K562 (cell line): ENCODE data around the gene BAD. TPM values are rescaled to one million over a fixed set of nuclear protein-coding genes. Genes with fewer than 3 reads are reported as not detected.

ENCODE experiments used
- ATAC-seq: fragments of 200-7000 bp; cut with Tn5 transposase; 3 replicates; pipeline ENCODE4 v1.9.1; 2020; ENCODE audit warnings: moderate library complexity
- BruUV-seq: library from RNA; stranded (reverse); fragments of 400-500 nt; replicated peaks from 2 replicates; lab custom pipeline; 2021; lab: Mats Ljungman, UMichigan
- CTCF ChIA-PET: fragments of 300-600 bp; formaldehyde crosslinking; extraction: SDS; loops from one replicate; lab custom pipeline; 2021; ENCODE audit warnings: low intra/inter-chr PET ratio; lab: Yijun Ruan, JAX
- POLR2A ChIA-PET: fragments of 300-600, 350-650 bp; sonication (Branson Sonifier 250); formaldehyde crosslinking; extraction: SDS; loops from one replicate; lab custom pipeline; 2021; ENCODE audit warnings: antibody characterized with exemption, inconsistent platforms; lab: Yijun Ruan, JAX
- DNase-seq, 4 experiments: peaks; one replicate each; pipeline versions ENCODE4 v3.0.0 to v3.0.0-alpha.2; 2011 to 2018; ENCODE audit warnings: low spot score in 3 of 4, mixed read lengths in 3 of 4; ENCODE audit errors: extremely low read depth in 1 of 4
- FAIRE-seq: peaks from 2 replicates; lab custom pipeline; 2011; peaks lifted over from hg19 to GRCh38; lab: Jason Lieb, UNC
- H2AFZ ChIP-seq: 2 replicates; pipeline ENCODE4 v1.6.0; 2011; ENCODE audit warnings: low read depth, low read length, control low read depth, inconsistent platforms
- H3K27ac ChIP-seq: fragments of 200-600 bp; 3 replicates; pipeline ENCODE4 v1.8.0; 2011; ENCODE audit warnings: low read depth, mild to moderate bottlenecking, control low read depth, inconsistent platforms, low read length, moderate library complexity, mixed read lengths; ENCODE audit errors: extremely low read depth
- H3K27me3 ChIP-seq, 2 experiments: fragments of 300-600 bp in 1 of 2; 2 replicates in 1 of 2; 3 replicates in 1 of 2; pipeline versions ENCODE4 v1.6.0 to v1.8.0; 2011; ENCODE audit warnings: inconsistent platforms in 2 of 2, low read length in 2 of 2, mild to moderate bottlenecking in 1 of 2, mixed read lengths in 1 of 2, moderate library complexity in 1 of 2; ENCODE audit not compliant: control insufficient read depth in 2 of 2, insufficient read depth in 2 of 2
- H3K36me3 ChIP-seq: fragments of 300-600 bp; 3 replicates; pipeline ENCODE4 v1.8.0; 2011; ENCODE audit warnings: mild to moderate bottlenecking, low read length, inconsistent platforms; ENCODE audit not compliant: control insufficient read depth, insufficient read depth
- H3K4me1 ChIP-seq, 2 experiments: fragments of 200-600 bp in 1 of 2; replicated peaks in 1 of 2; 2 replicates in 1 of 2; 3 replicates in 1 of 2; pipeline versions ENCODE4 v1.5.1 to v1.8.0; 2011; ENCODE audit warnings: inconsistent platforms in 2 of 2, low read length in 2 of 2, mild to moderate bottlenecking in 1 of 2, mixed read lengths in 1 of 2, moderate library complexity in 1 of 2; ENCODE audit not compliant: control insufficient read depth in 2 of 2, insufficient read depth in 2 of 2
- H3K4me2 ChIP-seq: 2 replicates; pipeline ENCODE4 v1.6.1; 2011; ENCODE audit warnings: low read length, control low read depth, inconsistent platforms, mixed read lengths; ENCODE audit not compliant: insufficient read depth
- H3K4me3 ChIP-seq: fragments of 200-600 bp; sonication (generic), shearing (Covaris generic); 2 replicates; pipeline ENCODE4 v1.5.1; 2016; ENCODE audit warnings: control low read depth, inconsistent platforms
- H3K79me2 ChIP-seq: fragments of 200-600 bp; 3 replicates; pipeline ENCODE4 v1.8.0; 2011; ENCODE audit warnings: low read length, inconsistent platforms; ENCODE audit not compliant: control insufficient read depth, insufficient read depth
- H3K9ac ChIP-seq, 2 experiments: 2 replicates each; pipeline versions ENCODE4 v1.6.0 to v1.6.1; 2011; ENCODE audit warnings: low read depth in 2 of 2, low read length in 2 of 2, control low read depth in 1 of 2, inconsistent platforms in 1 of 2, mild to moderate bottlenecking in 1 of 2, mixed read lengths in 1 of 2; ENCODE audit not compliant: insufficient read depth in 1 of 2
- H3K9me1 ChIP-seq: one replicate; pipeline ENCODE4 v1.6.0; 2011; ENCODE audit warnings: inconsistent platforms, mild to moderate bottlenecking, low read length, moderate library complexity; ENCODE audit not compliant: control insufficient read depth, insufficient read depth
- H3K9me3 ChIP-seq: replicated peaks from 2 replicates; pipeline ENCODE4 v1.5.1; 2011; ENCODE audit warnings: low read depth, low read length, inconsistent platforms; ENCODE audit not compliant: control insufficient read depth, insufficient read depth
- H4K20me1 ChIP-seq: replicated peaks from 2 replicates; pipeline ENCODE4 v1.6.1; 2011; ENCODE audit warnings: low read length, inconsistent platforms, mixed read lengths; ENCODE audit not compliant: control insufficient read depth, insufficient read depth
- DACH1 ChIP-seq: fragments of 450-650 bp; IDR thresholded peaks from 2 replicates; pipeline ENCODE4 v1.6.1; 2018; ENCODE audit not compliant: partially characterized antibody
- DDX20 ChIP-seq: fragments of 450-650 bp; IDR thresholded peaks from 2 replicates; pipeline ENCODE4 v1.6.1; 2016; ENCODE audit warnings: missing genetic modification characterization, low read depth, mild to moderate bottlenecking, missing compliant biosample characterization, moderate library complexity
- JUND ChIP-seq, 2 experiments: IDR thresholded peaks; 2 replicates in 1 of 2; 3 replicates in 1 of 2; pipeline ENCODE4 v1.6.1; 2011; ENCODE audit warnings: borderline replicate concordance in 2 of 2, low read depth in 2 of 2, low read length in 2 of 2, improper control_type of control experiment in 1 of 2, missing biosample characterization in 1 of 2, missing genetic modification characterization in 1 of 2, missing genetic modification reagents in 1 of 2
- SMAD4 ChIP-seq: fragments of 250-450 bp; sonication (Bioruptor Pico); conservative IDR thresholded peaks from 2 replicates; pipeline ENCODE4 v1.8.0; 2021; ENCODE audit warnings: inconsistent platforms, mild to moderate bottlenecking, moderate library complexity
- TGIF2 ChIP-seq: sonication (generic); formaldehyde crosslinking; IDR thresholded peaks from 2 replicates; pipeline ENCODE4 v1.8.1; 2022; ENCODE audit warnings: mild to moderate bottlenecking, missing genetic modification reagents, moderate library complexity
- ZNF253 ChIP-seq: fragments of 250-450 bp; sonication (Bioruptor Pico); conservative IDR thresholded peaks from 2 replicates; pipeline ENCODE4 v1.6.1; 2021; ENCODE audit warnings: mild to moderate bottlenecking
- whole genome bisulfite sequencing: fragments of 100-300 bp; shearing (Covaris generic); methylation state at CpG from one replicate; pipeline ENCODE4 v1.1.6; 2016; ENCODE audit warnings: low coverage, mixed read lengths; ENCODE audit not compliant: insufficient coverage; ENCODE audit errors: missing lambda C conversion rate; 5-methylcytosine and 5-hydroxymethylcytosine counted together
- in situ Hi-C: fragments of 300-500 bp; cut with MboI; formaldehyde crosslinking; loops from 4 replicates; pipeline ENCODE4 v1.15.0; 2018; ENCODE audit warnings: inconsistent platforms, mixed read lengths
- intact Hi-C: fragments of 100-400 bp; cut with micrococcal nuclease; formaldehyde crosslinking; loops from 2 replicates; pipeline ENCODE4 v1.14.2; 2022
- polyA plus RNA-seq, 8 experiments: library from polyadenylated mRNA; depleted of rRNA in 4 of 8; stranded (reverse) in 5 of 8; unstranded in 3 of 8; fragments of >200 nt; fragmentation: Nextera tagmentation in 2 of 8; fragmentation: Illumina TruSeq in 1 of 8; extraction: Ambion mirVana in 2 of 8; extraction: Trizol in 1 of 8; gene quantifications; 2 replicates each; pipeline versions ENCODE4 v1.2.1 to v1.2.3, GENCODE V29; 2011 to 2014; ENCODE audit warnings: inconsistent platforms in 1 of 8, missing spikeins in 1 of 8
- total RNA-seq, 7 experiments: library from RNA; depleted of rRNA in 6 of 7; stranded (reverse); fragments of >200 nt in 6 of 7; fragmentation: Illumina TruSeq in 2 of 7; extraction: Trizol in 2 of 7; gene quantifications; 2 replicates each; pipeline versions ENCODE4 v1.2.1 to v1.2.3, GENCODE V29; 2011 to 2021; ENCODE audit warnings: low replicate concordance in 1 of 7
- TF ChIP-seq, protein P1 (sequence below): fragments of 450-650 bp; IDR thresholded peaks from 2 replicates; pipeline ENCODE4 v1.6.1; 2018; ENCODE audit not compliant: partially characterized antibody
- TF ChIP-seq, protein P2 (sequence below), 2 experiments: fragments of 450-650 bp; IDR thresholded peaks; 2 replicates each; pipeline ENCODE4 v1.6.1; 2016

The BAD gene
- total and polyA plus RNA-seq, 9 of the 15 experiments (the other 6 are each of a cell fraction or from before 2014, with no cell fraction given) = 0.61 to 45.6 (median 11.8) TPM

DNA sequence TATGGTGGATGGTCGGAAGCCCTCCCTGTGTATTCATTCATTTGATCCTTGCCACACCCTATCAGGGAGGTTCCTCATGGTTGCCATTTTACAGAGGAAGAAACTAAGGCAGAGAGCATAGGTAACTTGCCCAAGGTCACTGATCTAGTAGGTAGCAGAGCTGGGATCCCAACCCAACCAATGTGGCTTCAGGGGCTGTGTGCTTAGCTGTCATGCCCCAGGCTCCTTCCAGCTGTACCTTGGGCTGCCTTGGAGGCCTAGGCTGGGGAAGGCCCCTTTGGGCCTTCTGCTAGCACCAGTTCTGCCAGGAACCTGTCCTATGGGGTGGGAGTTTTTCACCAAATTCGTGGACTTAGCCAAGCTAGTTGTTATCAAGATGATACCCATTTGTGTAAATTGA lies 8.6 kb downstream of the BAD start:
- peaks cover 31% of the 10 kb centered on the region; the same call in 2 of the 3 replicates for H3K36me3 ChIP-seq
- no peaks in the 10 kb centered on the region for H3K9me3 ChIP-seq
- ChIA-PET POLR2A (no interaction called here), CTCF (no interaction called here)
- in situ Hi-C loops (no loop called here), intact Hi-C loops (no loop called here)
- BruUV-seq = no TSS peak
- no peak overlapping the region for H2AFZ ChIP-seq
- H3K4me3 ChIP-seq = no peak overlapping the region
- H3K4me2 ChIP-seq = no peak overlapping the region
- TF ChIP-seq SMAD4 (CRISPR knock-in tag) = no peak
- TF ChIP-seq TGIF2 = no peak
- no peak for TF ChIP-seq DACH1
- TF ChIP-seq, protein P1, sequence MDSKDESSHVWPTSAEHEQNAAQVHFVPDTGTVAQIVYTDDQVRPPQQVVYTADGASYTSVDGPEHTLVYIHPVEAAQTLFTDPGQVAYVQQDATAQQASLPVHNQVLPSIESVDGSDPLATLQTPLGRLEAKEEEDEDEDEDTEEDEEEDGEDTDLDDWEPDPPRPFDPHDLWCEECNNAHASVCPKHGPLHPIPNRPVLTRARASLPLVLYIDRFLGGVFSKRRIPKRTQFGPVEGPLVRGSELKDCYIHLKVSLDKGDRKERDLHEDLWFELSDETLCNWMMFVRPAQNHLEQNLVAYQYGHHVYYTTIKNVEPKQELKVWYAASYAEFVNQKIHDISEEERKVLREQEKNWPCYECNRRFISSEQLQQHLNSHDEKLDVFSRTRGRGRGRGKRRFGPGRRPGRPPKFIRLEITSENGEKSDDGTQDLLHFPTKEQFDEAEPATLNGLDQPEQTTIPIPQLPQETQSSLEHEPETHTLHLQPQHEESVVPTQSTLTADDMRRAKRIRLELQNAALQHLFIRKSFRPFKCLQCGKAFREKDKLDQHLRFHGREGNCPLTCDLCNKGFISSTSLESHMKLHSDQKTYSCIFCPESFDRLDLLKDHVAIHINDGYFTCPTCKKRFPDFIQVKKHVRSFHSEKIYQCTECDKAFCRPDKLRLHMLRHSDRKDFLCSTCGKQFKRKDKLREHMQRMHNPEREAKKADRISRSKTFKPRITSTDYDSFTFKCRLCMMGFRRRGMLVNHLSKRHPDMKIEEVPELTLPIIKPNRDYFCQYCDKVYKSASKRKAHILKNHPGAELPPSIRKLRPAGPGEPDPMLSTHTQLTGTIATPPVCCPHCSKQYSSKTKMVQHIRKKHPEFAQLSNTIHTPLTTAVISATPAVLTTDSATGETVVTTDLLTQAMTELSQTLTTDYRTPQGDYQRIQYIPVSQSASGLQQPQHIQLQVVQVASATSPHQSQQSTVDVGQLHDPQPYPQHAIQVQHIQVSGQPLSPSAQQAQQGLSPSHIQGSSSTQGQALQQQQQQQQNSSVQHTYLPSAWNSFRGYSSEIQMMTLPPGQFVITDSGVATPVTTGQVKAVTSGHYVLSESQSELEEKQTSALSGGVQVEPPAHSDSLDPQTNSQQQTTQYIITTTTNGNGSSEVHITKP = no peak
- no peak for TF ChIP-seq ZNF253
- TF ChIP-seq JUND (IDR thresholded peaks at IDR 0.05; ENCODE audit: borderline replicate concordance, low read depth, low read length) = no peak
- no peak for TF ChIP-seq JUND (tag; IDR thresholded peaks at IDR 0.05; ENCODE audit: borderline replicate concordance, low read depth, low read length)
- no peak for TF ChIP-seq DDX20 (tag)
- TF ChIP-seq, protein P2, sequence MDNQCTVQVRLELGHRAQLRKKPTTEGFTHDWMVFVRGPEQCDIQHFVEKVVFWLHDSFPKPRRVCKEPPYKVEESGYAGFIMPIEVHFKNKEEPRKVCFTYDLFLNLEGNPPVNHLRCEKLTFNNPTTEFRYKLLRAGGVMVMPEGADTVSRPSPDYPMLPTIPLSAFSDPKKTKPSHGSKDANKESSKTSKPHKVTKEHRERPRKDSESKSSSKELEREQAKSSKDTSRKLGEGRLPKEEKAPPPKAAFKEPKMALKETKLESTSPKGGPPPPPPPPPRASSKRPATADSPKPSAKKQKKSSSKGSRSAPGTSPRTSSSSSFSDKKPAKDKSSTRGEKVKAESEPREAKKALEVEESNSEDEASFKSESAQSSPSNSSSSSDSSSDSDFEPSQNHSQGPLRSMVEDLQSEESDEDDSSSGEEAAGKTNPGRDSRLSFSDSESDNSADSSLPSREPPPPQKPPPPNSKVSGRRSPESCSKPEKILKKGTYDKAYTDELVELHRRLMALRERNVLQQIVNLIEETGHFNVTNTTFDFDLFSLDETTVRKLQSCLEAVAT (IDR thresholded peaks at IDR 0.05) = no peak
- peak overlapping the region in 1 of 2 experiments; percentile 81; a peak in 1 of 4 replicates for H3K9ac ChIP-seq
- FAIRE-seq (no peak), ATAC-seq (no peak), DNase-seq (no peak)
- H3K9me1 ChIP-seq = no peaks in the 10 kb centered on the region
- 73% methylated on average over 2 of the region's 2 CpGs for WGBS
- H3K27ac ChIP-seq = peak overlapping the region; percentile 49; the same call in 1 of the 3 replicates
- peaks cover 17 to 43% of the 10 kb centered on the region in 2 experiments for H3K4me1 ChIP-seq
- no peaks in the 10 kb centered on the region for H3K27me3 ChIP-seq
- peaks cover 33% of the 10 kb centered on the region for H3K79me2 ChIP-seq
- H4K20me1 ChIP-seq = no peaks in the 10 kb centered on the region
